ENCODE data around the gene MRAP.

- TF ChIP-seq CTCF (conservative IDR thresholded peaks at IDR 0.05; ENCODE audit: low read depth, low read length) = no peak
- no peak for TF ChIP-seq EZH2 (IDR thresholded peaks at IDR 0.05; ENCODE audit: borderline replicate concordance, low read depth, low read length, poor library complexity, severe bottlenecking)
Observed at GRCh38 chr21:32261929-32262328, 36.7 kb upstream of the MRAP start.

Measured in A673 (cell line).